Stimulated activated CD8-positive, alpha-beta memory T cell treated with anti-CD3 and anti-CD28 coated beads, Interleukin-7, amount 100 ng/mL, for 24 hours (primary cell): ENCODE measurements around the gene C19orf67.

Experiments
- DNase-seq: peaks from one replicate; pipeline ENCODE4 v3.0.0-alpha.2; 2020; ENCODE audit warnings: low read depth

Gene C19orf67

DNA sequence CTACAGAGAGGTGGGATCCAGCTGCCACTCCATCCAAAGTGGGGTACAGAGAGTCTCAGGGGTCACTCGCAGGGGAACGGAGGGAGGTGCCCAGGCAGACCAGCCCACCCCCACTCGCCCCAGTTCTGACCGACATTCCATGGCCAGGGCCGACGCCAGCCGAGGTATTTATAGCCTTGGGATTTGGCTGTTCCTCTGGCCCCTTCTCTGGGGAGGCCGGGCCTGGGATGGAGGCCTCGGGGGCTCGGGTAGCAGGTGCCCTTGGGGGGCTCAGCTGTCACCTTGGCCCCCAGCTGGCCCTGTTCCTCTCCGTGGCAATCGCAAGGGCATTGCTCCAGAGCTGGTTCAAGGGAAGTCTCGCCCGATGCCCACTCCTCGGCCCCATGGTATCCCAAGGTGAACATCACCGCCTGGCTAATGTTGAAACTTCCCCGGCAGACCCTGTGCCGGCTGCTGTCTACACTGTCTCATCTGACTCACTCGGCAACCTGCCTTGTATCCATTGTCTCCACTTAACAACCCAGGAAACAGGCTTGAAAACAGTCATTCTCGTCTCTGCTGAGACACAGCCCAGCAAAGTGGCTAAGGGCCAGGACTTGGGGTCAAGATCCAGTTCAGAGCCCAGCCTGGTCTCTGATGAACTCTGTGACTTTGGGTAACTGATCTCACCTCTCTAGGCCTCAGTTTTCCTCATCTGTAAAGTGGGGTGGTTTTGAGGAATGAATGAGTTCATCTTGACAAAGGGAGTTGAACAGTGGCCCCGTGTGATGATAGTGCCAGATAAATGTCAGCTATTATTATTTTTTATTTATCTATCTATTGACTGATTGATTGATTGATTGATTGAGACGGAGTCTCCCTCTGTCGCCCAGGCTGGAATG, 22.2 kb upstream of the C19orf67 start:
- no peak for DNase-seq

DNA sequence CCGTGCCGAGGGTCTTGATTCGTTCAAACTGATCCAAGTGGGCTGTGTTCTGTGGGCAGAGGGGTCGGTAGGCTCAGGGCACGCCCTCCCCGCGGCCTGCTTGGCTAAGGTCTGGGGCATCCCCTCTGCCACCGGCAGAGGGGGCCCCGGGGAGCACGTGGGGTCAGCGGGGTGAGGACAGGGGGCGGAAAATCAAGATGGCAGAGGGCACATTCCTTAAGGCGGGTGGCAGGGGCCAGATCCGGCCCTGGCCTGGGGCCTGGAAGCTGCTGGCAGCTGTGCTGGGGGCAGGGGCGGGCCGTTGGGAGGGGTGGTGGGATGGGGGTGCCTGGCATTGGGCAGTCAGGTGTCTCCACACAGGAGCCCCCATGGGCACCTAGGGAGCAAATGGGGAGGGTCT, 21.3 kb upstream of the C19orf67 start:
- no peak for DNase-seq

DNA sequence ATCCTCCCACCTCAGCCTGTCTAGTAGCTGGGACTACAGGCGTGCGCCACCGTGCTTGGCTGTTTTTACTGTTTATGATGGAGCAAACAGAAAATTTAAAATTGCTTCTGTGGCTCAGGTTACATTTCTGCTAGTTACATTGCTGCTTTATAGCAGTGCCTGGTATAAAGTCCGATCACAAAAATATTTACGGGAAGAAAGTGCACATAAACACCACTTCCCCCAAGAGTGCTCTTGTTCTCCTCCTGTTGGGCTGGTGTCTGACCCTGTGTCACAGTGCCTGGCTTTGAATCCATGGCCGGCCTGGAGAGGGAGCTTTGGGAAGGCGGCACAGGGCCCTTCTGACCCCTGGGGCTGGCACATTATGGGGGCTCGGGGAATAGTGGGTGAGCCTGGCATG, 20.1 kb upstream of the C19orf67 start:
- no peak for DNase-seq

DNA sequence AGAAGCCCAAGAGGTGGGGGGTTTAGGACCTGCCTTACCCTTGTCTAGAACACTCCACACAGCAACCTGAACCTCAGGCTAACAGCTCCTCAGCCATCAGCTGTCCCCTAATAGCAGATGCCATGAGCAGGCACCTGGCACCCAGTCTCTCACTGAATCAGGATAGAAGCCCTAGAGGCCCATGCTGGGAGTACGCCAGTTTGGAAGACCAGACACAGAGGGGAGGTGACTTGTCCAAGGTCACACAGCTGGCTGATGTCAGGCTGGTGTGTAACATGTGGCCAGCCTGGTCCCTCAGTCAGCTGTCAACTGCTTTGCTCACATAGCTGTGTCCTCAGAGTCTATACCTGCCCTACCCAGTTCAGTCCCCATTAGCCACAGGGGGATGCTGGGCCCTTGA, 17.7 kb upstream of the C19orf67 start:
- no peak for DNase-seq

DNA sequence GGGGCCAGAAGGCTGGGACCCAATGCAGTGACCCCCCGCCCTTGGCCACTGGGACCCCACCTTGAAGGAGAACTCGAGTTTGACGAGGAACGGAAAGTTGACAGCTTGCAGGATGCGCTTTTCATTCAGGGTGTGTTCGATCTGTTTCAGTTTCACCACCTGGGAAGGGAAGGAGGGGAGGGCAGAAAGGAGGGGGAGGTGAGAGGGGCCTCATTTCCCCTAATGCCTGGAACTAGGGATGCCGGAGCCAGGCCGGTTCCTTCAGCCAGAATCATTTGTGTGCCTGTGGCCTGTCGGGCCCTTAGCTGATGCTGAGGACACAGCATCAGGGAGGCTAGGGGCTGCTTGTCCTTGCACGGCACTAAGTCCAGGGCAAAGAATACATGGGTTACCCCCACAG, 17.2 kb upstream of the C19orf67 start:
- DNase-seq, result no peak

DNA sequence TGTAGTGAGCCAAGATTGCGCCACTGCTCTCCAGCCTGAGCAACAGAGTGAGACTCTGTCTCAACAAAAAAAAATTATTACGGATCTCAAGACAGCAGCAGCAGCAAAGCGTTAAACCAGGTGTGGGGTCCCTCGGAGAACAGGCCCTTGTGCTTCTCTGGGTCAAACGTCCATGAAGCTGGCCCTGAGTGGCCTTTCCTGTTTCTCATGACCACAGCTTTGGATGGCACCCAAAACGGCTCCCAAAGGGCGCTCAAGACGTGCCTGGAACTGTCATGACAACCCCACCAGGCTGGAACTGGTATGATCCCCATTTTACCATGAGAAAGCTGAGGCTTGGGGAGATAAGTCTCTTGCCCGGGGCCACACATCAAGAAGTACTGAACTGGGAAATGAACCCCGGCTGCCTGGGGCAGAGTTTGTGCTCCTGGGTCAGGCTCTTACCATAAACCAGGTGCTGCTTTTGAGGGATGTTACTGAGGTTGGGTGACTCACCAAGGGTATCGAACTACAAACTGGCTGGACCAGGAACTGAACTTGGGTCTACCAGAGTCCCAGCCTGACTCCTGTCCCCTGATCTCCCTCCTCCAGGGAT, 16.6 kb upstream of the C19orf67 start:
- DNase-seq, result no peak

DNA sequence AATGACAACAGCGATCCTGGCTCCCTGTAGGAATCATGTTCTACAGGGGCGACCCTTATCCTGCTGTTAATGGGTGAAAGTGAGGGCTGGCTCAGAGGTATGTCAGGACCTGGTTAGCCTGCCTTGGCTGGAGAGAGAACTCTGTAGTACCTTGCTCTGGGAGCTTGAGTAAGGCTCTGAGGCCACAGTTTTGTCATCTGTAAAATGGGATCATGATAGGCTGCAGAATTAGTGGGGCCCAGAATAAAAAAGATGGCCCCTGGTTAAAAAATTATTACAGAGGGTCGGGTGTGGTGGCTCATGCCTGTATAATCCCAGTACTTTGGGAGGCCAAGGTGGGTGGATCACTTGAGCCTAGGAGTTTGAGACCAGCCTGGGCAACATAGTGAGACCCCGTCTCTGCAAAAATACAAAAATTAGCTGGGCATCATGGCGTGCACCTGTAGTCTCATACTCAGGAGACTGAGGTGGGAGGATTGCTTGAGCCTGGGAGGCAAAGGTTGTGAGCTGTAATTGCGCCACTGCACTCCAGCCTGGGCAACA, 15.5 kb upstream of the C19orf67 start:
- no peak for DNase-seq

DNA sequence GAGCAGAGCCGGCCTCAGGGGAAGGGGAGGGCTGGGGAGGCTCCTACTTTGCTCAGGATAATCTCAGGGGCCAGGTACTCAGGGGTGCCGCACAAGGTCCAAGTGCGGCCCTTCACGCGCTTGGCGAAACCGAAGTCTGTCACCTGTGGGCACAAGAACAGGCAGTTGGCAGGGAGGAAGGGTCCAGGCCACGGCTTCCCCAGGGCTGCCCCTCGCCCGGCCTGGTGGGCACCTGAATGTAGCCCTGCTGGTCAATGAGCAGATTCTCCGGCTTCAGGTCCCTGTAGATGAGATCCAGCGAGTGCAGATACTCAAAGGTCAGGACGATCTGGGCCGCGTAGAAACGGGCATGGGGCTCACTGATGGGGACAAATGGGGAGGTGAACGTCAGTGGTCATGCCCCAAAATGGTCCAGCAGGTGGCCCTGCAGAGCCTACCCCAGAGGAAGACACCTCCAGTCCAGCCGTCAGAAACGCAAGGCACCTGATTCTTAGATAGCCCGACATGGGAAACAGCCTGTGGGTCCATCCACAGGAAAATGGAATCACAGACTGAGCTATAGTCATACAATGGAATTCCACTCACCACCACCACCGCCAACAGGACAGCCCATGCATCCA, 12.1 kb upstream of the C19orf67 start:
- DNase-seq, result no peak

DNA sequence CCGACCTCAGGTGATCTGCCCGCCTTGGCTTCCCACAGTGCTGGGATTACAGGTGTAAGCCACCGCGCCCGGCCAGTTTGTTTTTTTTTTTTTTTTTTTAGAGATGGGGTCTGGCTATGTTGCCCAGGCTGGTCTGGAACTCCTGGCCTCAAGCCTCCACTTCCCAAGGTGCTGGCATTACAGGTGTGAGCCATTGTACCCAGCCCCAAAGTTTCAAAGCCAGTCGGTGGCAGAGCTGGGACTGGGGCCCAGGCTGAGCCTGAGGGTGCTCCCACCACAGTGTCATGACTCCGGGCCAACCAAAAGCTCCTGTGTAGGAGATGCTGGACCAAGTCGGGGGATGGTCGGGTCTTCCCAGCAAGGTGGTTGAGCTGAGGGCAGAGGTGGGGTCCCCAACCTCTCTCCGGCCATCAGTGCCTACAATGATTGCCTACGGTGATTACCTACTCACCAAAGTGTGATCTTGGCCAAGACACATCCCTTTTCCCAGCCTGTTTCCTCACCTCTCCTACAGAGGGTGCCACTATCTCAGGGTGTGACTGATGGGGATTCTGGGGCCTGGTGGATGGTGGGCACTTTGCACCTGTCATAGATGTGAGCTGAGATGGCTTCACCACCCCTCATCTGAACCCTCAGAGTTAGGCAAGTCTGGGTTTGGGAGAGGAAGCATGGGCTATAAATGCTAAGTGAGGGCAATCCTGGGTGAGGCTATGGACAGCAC, 10.8 kb upstream of the C19orf67 start:
- DNase-seq, result no peak

DNA sequence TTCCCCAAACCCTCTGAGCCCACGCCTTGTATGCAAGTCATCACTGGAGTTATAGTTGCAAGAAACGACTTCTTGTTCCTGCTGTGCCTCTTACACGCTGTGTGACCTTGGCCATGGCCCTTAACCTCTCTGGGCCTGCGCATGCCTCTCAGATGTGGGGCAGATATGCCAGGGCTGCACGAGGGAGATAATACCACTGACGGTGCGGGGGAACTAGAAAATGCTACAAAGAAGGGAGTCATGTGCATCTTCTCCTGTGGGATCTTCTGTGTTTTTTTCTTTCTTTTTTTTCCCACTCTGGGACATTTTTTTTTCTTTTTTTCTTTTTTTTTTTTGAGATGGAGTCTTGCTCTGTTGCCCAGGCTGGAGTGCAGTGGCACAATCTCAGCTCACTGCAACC, 9.3 kb upstream of the C19orf67 start:
- DNase-seq, result no peak

DNA sequence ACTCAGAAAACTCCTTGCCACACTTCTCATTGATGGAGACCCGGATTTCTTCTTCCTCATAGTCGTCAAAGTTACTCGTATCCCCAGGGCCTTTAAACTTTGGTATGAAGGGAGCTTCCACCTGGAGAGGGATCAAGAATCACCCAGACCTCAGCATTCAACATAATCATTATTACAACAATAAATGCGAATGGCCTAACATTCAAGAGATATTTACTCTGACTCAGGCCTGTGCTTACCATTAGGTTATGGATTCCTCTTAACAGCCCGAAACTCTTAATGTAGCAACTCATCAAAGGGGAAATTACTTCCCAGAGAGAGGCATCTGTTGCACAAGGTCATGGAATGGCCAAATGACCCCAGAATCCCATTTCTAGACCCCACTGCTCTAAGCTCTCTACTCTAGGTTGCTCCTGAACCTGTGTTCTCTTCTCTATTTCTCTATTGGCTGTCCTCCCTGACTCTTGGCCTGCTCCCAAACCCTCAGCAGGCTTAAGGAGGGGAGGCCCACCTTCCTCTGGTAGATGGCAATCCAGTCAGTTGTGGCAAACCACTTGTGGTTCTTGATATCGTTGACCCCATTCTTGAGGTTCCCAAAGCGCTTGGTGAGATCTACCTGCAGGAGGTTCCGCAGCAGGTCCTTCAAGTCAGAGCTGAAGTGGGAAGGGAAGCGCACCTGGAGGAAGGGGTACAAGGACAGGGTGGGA, 7.7 kb upstream of the C19orf67 start:
- no peak for DNase-seq

DNA sequence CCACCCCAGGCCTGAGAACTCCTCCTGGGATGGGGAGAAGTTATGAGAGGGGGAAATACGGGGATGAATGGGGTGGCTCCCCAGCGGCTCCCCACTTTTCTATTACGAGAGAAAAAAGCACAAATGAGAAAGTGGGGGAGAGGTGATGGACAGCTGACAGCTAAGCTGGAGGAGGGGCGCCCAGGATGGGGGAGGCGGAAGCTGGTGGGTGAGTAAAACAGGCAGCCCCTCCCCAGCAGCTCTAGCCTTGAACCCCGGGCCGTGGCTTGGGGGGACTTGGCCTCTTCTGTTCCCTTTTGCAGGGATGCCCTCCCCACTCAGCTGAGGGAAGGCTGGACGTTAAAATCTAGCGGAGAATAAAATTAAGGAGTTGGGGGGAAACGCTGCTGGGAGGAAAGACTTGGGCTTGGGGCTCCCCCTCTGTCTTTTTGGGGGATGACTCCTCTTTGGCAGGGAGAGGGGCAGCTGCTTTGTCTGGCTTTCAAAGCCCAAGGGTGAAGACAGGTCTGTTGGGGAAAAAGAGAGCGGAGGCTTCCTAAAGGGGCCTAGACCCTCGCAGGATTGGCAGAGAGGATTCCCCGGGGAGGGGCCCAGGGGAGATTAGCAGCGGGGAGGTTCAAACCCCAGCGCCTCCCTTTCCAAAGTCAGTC, 6.4 kb upstream of the C19orf67 start:
- DNase-seq, result no peak

DNA sequence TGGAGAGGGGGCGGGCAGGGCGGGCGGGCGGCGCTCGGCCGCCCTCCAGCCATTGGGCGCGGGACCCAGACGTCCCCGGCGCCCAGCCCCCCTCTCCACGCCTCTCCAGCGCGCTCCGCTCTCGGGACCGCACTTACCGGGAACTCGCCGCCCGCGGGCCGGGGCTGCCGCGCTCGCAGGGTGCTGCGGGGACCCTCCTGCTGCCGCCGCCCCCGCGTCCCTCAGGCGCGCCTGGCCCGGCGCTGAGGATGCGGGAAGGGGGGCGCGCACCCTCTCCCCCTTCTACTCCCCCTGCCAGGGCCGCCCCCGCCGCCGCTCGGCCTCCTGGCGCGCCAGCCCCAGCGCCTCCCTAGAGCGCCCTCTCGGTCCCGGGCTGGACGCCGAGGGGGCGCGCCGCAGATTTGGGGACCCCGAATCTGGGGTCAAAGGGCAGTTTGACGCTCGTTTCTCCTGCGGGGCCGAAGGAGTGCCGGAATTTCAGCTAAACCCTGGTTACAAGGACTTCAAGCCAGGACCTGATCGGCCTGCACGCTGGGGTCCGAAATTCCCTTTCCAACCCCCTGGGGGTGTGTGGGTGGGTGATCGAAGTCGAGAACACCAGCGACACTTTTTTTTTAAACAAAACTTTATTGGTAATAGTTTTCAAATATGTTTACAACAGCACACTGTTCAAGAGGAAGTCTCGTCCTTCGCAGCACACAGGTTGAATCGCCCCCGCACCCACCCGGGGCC, 5.7 kb upstream of the C19orf67 start:
- DNase-seq, result peak; percentile 23

DNA sequence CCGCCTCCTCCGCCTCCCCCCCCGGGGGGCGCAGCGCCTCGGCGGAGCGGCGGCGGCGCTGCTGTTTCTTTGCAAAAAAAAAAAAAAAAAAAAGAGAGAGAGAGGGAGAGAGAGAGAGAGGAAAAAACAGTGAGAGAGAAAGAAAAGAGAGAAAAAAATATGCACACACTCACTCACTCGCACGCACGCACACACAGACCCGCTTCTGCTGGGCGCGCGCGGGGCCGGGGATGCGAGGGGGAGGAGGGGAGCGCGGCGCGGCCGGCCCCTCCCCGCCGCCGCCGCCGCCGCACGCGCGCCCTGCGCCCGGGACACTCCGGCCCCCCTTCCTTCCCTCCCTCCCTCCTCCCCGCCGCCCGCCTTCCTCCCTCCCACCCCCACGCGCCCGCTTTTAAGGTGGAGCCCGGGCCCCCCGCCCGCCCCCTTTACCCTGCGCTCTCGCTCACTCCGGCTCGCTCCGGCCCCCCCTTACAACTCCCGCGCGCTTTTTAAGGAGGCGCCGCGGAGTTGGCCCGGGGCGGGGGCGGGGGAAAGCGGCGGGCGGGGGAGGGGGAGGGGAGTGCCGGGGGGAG, 5.0 kb upstream of the C19orf67 start, which contains the start of gene SAMD1:
Gene SAMD1, minus strand, starts transcription at position 243 of the 572 bp plus-strand sequence.
- DNase-seq, result peak; percentile 71

DNA sequence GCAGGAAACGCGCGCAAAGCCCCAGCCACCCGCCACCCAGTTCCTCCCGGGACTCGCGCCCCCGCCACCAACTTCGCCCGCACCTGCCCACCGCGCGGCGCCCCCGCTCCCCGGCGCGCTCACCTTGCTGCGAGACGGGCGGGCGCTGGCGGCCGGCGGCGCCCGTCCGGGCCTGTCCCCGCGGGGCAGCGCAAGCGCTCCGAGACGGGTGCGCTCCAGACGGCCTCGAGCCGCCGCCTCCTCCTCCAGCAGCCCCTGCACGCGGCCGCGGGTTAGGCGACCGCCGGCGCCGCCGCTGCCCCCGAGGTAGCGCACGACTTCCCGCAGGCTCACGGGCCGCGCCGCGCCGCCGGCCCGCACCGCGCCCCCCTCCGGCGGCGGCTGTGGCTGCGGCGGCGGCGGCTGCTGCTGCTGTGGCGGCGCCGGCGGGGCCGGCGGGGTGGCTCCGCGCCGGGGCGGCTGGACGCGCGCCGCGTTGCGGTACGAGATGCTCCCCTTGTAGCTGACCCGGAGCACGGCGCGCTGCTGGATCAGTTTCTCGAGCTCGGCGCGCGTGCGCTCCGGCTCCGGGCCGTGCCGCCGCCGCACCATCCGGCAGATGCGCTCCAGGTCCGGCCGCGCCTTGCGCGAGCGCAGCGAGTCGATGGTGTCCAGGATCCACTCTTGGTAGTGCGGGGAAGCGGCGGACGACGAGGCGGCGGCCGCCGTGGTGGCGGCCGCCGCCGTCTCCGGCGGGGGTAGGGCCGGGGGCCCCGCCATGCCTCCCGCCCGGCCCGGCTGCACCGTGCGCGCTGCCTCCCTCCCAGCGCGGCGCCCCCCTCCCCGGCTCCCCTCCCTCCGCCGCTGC, 4.3 kb upstream of the C19orf67 start:
- no peak for DNase-seq

DNA sequence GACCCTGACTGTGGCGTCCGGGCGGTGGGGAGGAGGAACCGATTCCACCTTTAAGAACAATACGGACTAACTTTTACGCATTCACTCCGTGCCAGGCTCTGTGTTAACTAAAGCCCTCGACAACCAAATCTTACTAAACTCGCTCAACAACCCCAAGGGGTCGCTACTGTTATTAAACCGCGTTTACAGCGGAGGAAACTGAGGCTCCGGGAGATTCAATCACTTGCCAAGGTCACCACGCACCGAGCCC, 3.8 kb upstream of the C19orf67 start:
- no peak for DNase-seq

DNA sequence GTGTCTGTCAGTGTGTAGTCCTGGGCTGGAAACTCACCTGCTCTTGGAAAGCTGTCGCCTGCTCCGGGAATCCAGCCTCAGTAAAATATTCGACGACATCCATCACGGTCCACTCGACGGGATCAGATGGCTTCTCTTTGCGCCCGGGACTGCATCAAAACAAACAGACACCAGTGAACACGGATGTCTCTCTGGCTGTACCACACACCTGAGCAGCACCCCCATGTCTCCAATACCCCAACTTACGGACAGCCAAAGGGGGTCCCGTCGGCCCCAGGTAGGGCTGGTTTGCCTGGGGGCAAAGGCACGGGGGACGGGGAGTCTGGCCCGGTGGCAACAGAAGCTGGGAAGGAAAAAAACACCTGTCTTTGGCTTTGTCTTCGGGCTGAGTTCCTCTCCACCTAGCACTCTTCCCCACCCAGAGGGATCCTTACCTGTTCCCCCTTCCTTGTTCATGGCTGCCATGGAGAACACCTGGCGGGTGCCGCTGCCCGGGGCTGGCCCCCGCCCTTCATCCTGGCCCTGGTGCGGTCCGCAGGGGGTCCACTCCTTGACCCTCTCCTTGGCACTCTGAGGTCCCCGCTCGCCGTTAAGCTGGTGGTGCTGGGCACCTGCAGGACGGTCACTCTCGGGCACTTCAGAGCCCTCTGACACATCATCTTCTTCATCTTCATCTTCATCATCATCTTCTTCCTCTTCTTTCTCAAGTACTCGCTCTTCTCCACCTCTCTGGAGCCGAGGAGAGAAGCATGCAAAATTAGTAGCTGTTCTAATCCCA, 3.2 kb upstream of the C19orf67 start:
- no peak for DNase-seq

DNA sequence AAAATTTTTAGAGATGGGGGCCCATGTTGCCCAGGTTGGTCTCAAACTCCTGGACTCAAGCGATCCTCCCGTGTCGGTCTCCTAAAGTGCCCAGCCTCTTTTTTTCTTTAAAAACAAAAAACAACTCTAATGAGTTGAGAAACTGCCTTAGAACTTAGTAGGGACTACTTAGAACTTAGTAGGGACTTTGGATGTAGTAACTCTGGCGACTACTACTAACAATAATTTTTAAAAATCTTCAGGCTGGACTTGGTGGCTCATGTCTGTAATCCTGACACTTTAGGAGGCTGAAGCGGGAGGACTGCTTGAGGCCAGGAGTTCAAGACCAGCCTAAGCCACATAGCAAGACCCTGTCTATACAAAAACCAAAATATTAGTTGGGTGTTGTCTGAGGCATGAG, 515 bp upstream of the C19orf67 start:
- no peak for DNase-seq

DNA sequence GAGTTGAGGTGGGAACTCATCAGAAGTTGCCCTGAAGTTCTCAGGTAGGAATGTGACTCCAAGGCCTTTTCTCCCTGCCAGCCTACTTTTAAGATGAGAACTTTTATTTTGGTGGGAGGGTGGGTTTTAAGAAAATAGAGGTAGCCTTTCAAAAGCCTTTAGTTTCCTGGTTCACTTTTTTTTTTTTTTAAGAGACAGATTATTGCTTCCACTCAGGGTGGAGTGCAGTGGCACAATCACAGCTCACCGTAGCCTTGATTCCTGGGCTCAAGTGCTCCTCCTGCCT, 3.0 kb downstream of the C19orf67 start:
- DNase-seq, result no peak
